Fibroblast of the aortic adventitia (primary cell): ENCODE results near the gene PTPN1. TPM values are rescaled to one million over a fixed set of nuclear protein-coding genes. Genes with fewer than 3 reads are reported as not detected.
A peak's percentile ranks its signal among the peaks of the same experiment; 100 is the strongest.

Experiments used
- DNase-seq: peaks from one replicate; pipeline ENCODE4 v3.0.0-alpha.2; 2010; ENCODE audit warnings: low read depth
- H3K4me3 ChIP-seq: 2 replicates; pipeline ENCODE4 v1.5.1; 2011; ENCODE audit warnings: low read depth, mild to moderate bottlenecking, control low read depth, low read length, moderate library complexity
- total RNA-seq: library from RNA; depleted of rRNA; stranded (reverse); fragments of >200 nt; gene quantifications from 2 replicates; pipeline ENCODE4 v1.2.3, GENCODE V29; 2012; ENCODE audit warnings: low replicate concordance
- TF ChIP-seq, protein P1 (sequence below): IDR thresholded peaks from 2 replicates; pipeline ENCODE4 v1.5.1; 2011; ENCODE audit warnings: mild to moderate bottlenecking, low read length, control low read depth, inconsistent platforms; ENCODE audit not compliant: insufficient read depth

The PTPN1 gene
- total RNA-seq, 1 donor = 19.9 TPM

DNA sequence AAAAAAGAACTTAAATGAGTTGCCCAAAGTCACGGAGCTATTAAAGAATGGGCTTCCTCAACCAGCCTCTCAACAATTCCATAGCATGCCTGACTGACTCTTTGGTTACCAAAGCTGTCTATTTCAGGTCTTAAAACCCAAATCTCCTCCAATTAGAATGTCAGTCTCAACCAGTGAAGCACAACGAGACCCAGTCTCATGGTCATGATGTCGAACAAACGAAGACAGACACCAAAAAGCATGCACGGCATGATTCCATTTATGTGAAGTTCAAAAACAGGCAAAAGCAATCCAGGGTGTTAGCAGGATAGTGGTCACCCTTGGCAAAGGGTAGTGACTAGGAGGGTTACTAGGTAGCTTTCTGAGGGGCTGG lies 16.3 kb upstream of the PTPN1 start:
- DNase-seq = no peak
- TF ChIP-seq, protein P1, sequence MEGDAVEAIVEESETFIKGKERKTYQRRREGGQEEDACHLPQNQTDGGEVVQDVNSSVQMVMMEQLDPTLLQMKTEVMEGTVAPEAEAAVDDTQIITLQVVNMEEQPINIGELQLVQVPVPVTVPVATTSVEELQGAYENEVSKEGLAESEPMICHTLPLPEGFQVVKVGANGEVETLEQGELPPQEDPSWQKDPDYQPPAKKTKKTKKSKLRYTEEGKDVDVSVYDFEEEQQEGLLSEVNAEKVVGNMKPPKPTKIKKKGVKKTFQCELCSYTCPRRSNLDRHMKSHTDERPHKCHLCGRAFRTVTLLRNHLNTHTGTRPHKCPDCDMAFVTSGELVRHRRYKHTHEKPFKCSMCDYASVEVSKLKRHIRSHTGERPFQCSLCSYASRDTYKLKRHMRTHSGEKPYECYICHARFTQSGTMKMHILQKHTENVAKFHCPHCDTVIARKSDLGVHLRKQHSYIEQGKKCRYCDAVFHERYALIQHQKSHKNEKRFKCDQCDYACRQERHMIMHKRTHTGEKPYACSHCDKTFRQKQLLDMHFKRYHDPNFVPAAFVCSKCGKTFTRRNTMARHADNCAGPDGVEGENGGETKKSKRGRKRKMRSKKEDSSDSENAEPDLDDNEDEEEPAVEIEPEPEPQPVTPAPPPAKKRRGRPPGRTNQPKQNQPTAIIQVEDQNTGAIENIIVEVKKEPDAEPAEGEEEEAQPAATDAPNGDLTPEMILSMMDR = no peak
- H3K4me3 ChIP-seq = no peak overlapping the region

GRCh38 chr20:50494428-50494827 lies 15.8 kb upstream of the PTPN1 start:
- DNase-seq = no peak
- TF ChIP-seq, protein P1 = no peak
- no peak overlapping the region for H3K4me3 ChIP-seq

- DNase-seq = no peak
- no peak overlapping the region for H3K4me3 ChIP-seq
- TF ChIP-seq, protein P1 = no peak
Observed at GRCh38 chr20:50496773-50497385, 13.3 kb upstream of the PTPN1 start.

DNA sequence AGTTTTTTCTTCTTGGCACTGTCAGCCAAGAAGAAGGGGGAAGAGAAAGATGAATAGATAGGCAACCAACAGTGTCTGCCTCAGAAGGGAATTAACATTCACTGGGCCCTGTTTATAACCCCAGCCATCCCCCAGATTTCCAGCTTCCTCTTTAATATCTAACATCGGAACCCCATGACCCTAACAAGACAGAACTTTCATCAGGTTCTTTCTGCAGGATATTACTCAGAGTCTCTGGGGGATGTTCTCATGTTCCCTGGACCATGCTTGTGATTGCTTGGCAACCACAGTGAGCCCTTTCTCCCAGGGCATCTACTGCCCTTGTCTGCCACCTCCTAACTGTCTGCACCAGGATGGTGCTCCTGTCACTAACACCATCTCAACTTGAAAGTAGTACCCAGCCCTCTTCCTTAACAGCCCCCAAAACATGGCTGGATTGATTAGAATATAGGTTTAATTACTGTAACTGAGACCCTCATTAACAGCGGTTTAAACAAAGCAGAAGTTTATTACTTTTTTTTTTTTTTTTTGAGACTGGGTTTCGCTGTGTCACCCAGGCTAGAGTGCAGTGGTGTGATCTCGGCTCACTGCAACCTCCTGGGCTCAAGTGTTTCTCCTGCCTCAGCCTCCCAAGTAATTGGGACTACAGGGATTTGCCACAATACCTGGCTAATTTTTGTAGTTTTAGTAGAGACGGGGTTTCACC lies 12.0 kb upstream of the PTPN1 start:
- TF ChIP-seq, protein P1 = no peak
- H3K4me3 ChIP-seq = no peak overlapping the region
- DNase-seq = peak; percentile 64

DNA sequence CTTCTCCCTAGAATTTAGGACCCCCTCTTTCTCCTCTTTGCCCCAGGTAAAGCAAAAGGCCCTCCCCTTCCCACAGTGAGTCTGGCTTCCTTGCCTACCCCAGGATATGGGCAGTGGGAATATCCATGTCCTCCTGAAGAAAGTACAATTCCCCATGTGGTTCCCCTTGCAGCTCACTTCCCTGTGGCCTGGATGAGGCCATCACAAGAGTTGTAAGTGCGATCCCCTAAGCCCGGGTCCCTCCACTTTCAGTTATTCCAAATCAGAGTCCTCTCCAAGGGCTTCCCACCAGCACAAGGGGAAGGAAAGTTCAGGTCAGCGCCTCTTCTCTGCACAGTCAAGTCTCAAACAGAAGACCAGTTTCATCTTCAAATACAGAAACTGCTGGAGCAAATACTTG lies 10.2 kb upstream of the PTPN1 start:
- no peak overlapping the region for H3K4me3 ChIP-seq
- TF ChIP-seq, protein P1 = no peak
- DNase-seq = no peak

GRCh38 chr20:50501972-50502745 lies 8.0 kb upstream of the PTPN1 start:
- DNase-seq = no peak
- H3K4me3 ChIP-seq = no peak overlapping the region
- TF ChIP-seq, protein P1 = no peak
